Activated CD4-positive, alpha-beta memory T cell treated with anti-CD3 and anti-CD28 coated beads for 36 hours (primary cell): ENCODE results near the gene BAHD1. TPM values are rescaled to one million over a fixed set of nuclear protein-coding genes. Genes with fewer than 3 reads are reported as not detected.
A peak's percentile ranks its signal among the peaks of the same experiment; 100 is the strongest.

Experiments used
- CTCF ChIA-PET: fragments of 350-600 bp; sonication (Branson Sonifier 250); formaldehyde crosslinking; loops from one replicate; lab custom pipeline; 2021; ENCODE audit warnings: antibody characterized with exemption, inconsistent platforms; lab: Charles Lee
- POLR2A ChIA-PET: fragments of 350-600 bp; sonication (Branson Sonifier 250); formaldehyde crosslinking; loops from one replicate; lab custom pipeline; 2021; ENCODE audit warnings: antibody characterized with exemption; lab: Charles Lee
- DNase-seq: peaks from one replicate; pipeline ENCODE4 v3.0.0-alpha.2; 2020
- H3K27ac Mint-ChIP-seq: one replicate; pipeline ENCODE4 v1.8.0; 2021; ENCODE audit warnings: mixed read lengths
- H3K27me3 Mint-ChIP-seq: one replicate; pipeline ENCODE4 v1.8.0; 2021; ENCODE audit warnings: mixed read lengths
- H3K36me3 Mint-ChIP-seq: one replicate; pipeline ENCODE4 v1.8.0; 2021; ENCODE audit warnings: mixed read lengths
- H3K4me1 Mint-ChIP-seq: one replicate; pipeline ENCODE4 v1.8.0; 2021; ENCODE audit warnings: low read depth, mixed read lengths
- H3K4me3 Mint-ChIP-seq: one replicate; pipeline ENCODE4 v1.8.0; 2021; ENCODE audit warnings: mild to moderate bottlenecking, mixed read lengths
- H3K9me3 Mint-ChIP-seq: one replicate; pipeline ENCODE4 v1.8.0; 2021; ENCODE audit warnings: mixed read lengths
- intact Hi-C: fragments of 100-400 bp; cut with micrococcal nuclease; formaldehyde crosslinking; loops from one replicate; pipeline ENCODE4 v1.15.1; 2023
- total RNA-seq, 2 experiments: library from RNA; stranded (reverse); gene quantifications; one replicate each; pipeline ENCODE4 v1.2.3, GENCODE V29; 2021

Gene BAHD1
- total RNA-seq, 2 experiments from 2014 or later = 18.8 to 19.5 TPM

DNA sequence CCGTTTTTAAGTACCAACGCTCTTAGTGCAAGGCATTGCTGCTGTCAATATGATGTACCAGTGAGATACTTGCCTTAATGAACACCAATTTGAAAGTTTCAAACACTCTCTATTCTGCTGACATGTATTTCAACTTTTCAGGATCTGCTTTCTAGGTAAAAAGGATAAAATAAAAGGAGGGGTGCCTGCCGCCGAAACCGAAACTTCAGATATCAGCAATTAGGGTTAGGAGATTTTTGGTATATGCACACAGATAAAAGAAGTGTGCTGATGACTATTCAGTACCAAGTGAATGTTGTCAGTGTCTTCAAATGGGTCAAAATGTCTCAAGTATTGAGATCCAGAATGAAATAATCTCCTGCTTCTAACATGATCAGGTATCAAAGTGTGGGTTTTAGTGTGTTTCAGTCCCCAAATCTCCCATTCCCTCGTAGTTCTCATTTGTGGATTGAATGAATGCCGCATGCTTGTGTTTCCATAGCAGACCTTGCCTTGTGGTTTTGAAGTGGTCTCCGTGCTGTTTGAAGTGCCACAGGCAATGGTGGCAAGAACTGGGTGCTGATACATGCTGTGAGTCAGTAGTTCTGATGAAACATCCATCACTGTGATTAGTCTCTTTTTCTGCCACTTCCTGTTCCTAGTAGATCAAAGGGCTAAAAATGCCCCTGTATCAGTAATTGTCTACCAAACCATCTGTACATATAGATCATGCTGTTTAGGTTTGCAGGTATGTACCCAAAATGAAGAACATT is 52.5 kb downstream of the BAHD1 start:
- intact Hi-C loops = loop anchor here (1.0 to 5.0 kb wide), 4 partner anchors 22 to 314 kb away; partner anchors contain the start of genes BAHD1, DNAJC17, KNL1 and ZFYVE19
- peak overlapping the region; percentile 74 for H3K27ac Mint-ChIP-seq
- peaks cover 27% of the 10 kb centered on the region for H3K4me1 Mint-ChIP-seq
- H3K36me3 Mint-ChIP-seq = no peaks in the 10 kb centered on the region
- no peaks in the 10 kb centered on the region for H3K9me3 Mint-ChIP-seq
- H3K27me3 Mint-ChIP-seq = peaks cover 1% of the 10 kb centered on the region
- DNase-seq = peak; percentile 85
- ChIA-PET POLR2A (interaction anchor here (0.6 kb wide), 1 partner anchor 185 kb away, joined by 3 read pairs; the partner anchor contains the start of gene PLCB2), CTCF (no interaction called here)
- peak overlapping the region; percentile 4 for H3K4me3 Mint-ChIP-seq

DNA sequence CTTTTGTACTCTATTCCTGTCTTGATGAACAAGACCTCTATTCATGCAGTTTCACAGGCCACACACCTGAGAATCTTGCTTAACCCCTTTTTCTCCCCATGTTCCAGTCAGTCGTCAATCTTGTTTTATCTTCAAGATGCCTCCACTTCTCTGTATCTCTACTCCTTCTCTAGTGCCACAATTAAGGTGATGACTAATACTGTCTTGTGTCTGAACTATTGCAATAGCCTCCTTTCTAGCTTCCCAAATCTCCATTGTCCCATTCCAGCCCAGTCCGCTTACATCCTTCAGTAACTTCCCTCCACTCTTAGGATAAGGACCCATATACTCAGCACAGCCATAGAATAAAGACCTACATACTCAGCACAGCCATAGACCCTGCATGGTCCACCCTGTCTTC is 54.8 kb downstream of the BAHD1 start:
- Mint-ChIP-seq H3K9me3 (no peaks in the 10 kb centered on the region), H3K27ac (no peak overlapping the region), H3K4me3 (no peak overlapping the region), H3K4me1 (peaks cover 27% of the 10 kb centered on the region), H3K36me3 (no peaks in the 10 kb centered on the region), H3K27me3 (peaks cover 3% of the 10 kb centered on the region)
- ChIA-PET CTCF (no interaction called here), POLR2A (no interaction called here)
- intact Hi-C loops = no loop called here
- no peak for DNase-seq

DNA sequence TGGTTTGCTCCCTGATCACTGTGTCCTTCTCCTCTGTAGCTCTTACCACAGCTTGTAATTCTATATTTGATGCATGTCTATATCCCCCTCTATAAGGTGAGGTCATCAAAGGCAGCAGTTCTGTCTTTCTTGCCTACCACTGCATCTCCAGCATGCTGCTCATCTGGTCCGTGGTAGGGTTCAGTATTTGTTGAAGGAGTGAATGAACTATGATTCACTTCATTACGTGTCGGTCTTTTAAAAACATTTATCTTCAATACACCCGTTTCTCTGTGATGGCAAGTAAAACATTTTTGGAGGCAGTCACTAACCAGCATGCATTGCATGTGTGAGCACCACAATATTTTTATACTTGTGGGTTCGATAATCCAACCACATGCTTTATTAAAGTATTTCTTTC is 57.7 kb downstream of the BAHD1 start:
- Mint-ChIP-seq H3K36me3 (no peaks in the 10 kb centered on the region), H3K27ac (no peak overlapping the region), H3K4me3 (no peak overlapping the region), H3K4me1 (peaks cover 20% of the 10 kb centered on the region), H3K27me3 (peaks cover 8% of the 10 kb centered on the region), H3K9me3 (no peaks in the 10 kb centered on the region)
- ChIA-PET CTCF (interaction anchor here (1.0 kb wide), 1 partner anchor 9 kb away, joined by 3 read pairs; no protein-coding TSS in a partner anchor), POLR2A (no interaction called here)
- no peak for DNase-seq
- intact Hi-C loops = no loop called here

DNA sequence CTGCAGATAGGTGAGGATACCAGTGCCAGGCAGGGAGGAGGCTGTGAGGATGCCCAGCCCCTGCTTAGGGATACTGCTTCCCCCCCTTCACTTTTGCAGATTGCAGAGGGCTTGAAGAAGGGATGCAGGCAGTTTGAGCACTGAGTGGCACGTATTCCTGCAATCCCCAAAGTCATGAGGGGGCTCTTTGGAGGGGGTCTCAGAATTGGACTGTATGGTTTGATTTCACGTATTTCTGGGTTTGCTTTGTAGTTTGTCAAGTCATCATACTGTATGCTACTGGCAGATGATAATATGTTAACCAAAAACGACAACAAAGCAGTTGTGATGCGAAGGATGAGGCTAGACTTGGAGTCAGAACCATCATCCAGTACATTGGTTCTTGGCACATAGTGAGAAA is 58.1 kb downstream of the BAHD1 start:
- peaks cover 8% of the 10 kb centered on the region for H3K27me3 Mint-ChIP-seq
- no peaks in the 10 kb centered on the region for H3K36me3 Mint-ChIP-seq
- H3K9me3 Mint-ChIP-seq = no peaks in the 10 kb centered on the region
- CTCF ChIA-PET = no interaction called here
- no peak overlapping the region for H3K4me3 Mint-ChIP-seq
- DNase-seq = no peak
- intact Hi-C loops = no loop called here
- peaks cover 16% of the 10 kb centered on the region for H3K4me1 Mint-ChIP-seq
- POLR2A ChIA-PET = no interaction called here
- no peak overlapping the region for H3K27ac Mint-ChIP-seq

DNA sequence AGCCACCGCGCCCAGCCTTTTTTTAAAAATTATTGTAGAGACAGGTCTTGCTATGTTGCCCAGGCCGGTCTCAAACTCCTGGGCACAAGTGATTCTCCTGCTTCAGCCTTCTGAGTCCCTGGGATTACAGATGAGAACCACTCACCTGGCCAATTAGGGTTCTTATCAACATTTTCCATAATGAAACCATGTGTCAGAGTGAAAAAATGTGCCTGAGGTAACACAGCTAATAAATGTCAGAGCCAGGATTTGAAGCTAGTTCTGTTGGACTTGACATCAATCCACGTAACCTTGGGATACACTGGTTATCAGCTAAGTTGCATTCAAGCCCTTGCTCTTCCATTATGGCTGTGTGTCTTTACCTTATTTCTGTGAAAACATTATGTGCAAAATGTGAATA is 59.2 kb downstream of the BAHD1 start:
- CTCF ChIA-PET = no interaction called here

DNA sequence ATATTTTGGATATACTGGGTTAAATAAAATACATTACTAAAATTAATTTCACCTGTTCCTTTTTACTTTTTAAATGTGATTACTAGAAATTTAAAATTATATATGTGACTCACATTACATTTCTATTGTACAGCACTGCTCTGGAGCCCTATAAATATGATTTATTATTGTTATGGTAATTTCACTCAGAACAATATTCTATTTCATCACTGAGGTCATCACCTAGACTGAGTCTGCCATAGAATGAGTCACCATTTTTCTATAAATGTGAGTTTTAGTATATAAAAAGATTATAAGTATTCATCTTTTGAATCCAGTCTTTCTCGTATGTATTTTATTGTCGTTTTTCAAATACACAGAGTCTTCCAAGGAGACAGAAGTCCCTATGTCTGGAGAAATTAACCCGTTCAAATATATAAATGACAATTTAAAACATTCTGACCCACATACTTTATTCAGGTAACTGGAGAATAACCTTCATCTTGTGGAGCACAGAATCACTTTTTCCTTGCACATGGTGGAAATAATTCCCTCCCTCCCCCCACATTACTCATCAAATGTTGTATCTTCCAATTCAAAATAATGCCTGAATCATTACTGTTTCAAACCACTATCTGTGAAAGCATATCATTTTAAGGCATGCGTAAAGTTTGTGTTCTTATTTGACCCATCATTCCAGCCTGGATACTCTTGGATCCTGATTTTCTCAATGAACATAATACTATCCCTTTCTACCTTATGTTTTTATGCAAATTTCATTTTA is 60.0 kb downstream of the BAHD1 start:
- CTCF ChIA-PET = no interaction called here

More for the DNA sequence above, 59.2 kb downstream of the BAHD1 start:
- H3K36me3 Mint-ChIP-seq = no peaks in the 10 kb centered on the region
- H3K9me3 Mint-ChIP-seq = no peaks in the 10 kb centered on the region
- no peak overlapping the region for H3K27ac Mint-ChIP-seq
- peaks cover 11% of the 10 kb centered on the region for H3K27me3 Mint-ChIP-seq
- POLR2A ChIA-PET = no interaction called here
- intact Hi-C loops = no loop called here
- peaks cover 6% of the 10 kb centered on the region for H3K4me1 Mint-ChIP-seq
- no peak for DNase-seq
- no peak overlapping the region for H3K4me3 Mint-ChIP-seq

DNA sequence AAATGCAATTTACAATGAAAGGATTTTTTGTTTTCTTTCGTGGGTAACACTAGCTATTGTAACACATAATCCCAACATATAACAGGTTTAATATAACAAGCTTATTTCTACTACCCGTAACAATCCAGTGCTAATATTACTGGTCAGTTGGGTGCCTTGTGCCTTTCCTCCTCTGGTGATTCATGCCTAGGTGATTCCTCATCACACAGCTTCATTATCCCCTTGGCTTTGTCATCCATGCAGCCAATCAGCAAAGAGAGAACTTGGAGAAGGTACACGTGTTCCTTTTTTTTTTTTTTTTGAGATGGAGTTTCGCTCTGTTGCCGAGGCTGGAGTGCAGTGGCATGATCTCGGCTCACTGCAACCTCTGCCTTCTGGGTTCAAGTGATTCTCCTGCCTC is 60.7 kb downstream of the BAHD1 start:
- Mint-ChIP-seq H3K4me1 (peaks cover 2% of the 10 kb centered on the region), H3K36me3 (no peaks in the 10 kb centered on the region), H3K27me3 (peaks cover 16% of the 10 kb centered on the region), H3K9me3 (no peaks in the 10 kb centered on the region), H3K4me3 (no peak overlapping the region), H3K27ac (no peak overlapping the region)
- ChIA-PET CTCF (no interaction called here), POLR2A (no interaction called here)
- no peak for DNase-seq
- intact Hi-C loops = no loop called here

More for the DNA sequence above, 60.0 kb downstream of the BAHD1 start:
- peaks cover 14% of the 10 kb centered on the region for H3K27me3 Mint-ChIP-seq
- H3K9me3 Mint-ChIP-seq = no peaks in the 10 kb centered on the region
- H3K4me1 Mint-ChIP-seq = peaks cover 2% of the 10 kb centered on the region
- intact Hi-C loops = no loop called here
- POLR2A ChIA-PET = no interaction called here
- no peak for DNase-seq
- no peak overlapping the region for H3K4me3 Mint-ChIP-seq
- no peak overlapping the region for H3K27ac Mint-ChIP-seq
- H3K36me3 Mint-ChIP-seq = no peaks in the 10 kb centered on the region

DNA sequence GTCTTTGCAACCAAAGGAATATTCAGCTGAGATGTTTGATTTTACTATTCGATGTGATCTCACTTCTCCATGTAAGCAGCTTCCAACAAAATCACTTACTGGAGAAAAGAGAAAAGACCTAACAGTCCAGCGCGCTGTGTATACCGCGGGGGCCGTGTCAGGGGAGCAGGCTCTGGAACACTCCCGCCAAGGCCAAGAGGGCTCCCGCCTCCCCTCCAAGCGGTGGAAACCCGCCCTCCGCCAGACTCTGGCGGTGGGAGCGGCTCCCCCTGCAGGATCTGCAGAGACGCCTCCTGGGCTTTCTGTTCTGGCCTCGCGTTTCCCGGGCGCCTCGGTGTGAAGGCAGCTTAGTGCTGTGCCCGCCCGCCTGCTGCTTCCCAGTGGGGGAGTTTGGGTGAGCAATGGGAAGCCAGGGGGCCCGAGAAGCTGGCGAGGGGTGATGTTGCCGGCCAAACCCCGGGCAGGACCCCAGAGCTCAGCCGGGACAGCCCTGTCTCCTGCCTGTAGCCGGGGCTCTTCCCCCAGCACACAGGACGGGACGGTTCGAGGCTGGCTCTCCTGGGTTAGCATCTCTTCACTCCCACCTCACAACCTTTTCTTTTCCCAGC is 66.3 kb downstream of the BAHD1 start:
- DNase-seq = peak; percentile 74
- ChIA-PET CTCF (interaction anchor here (0.7 to 4.6 kb wide), 15 partner anchors 9 to 187 kb away, joined by 3 to 29 read pairs (median 4); partner anchors contain the start of gene RPUSD2), POLR2A (interaction anchor here (0.7 kb wide), 1 partner anchor 68 kb away, joined by 3 read pairs; no protein-coding TSS in a partner anchor)
- Mint-ChIP-seq H3K27ac (no peak overlapping the region), H3K9me3 (no peaks in the 10 kb centered on the region), H3K36me3 (no peaks in the 10 kb centered on the region), H3K27me3 (peaks cover 45% of the 10 kb centered on the region), H3K4me1 (peaks cover 13% of the 10 kb centered on the region), H3K4me3 (no peak overlapping the region)
- intact Hi-C loops = loop anchor here (2.0 kb wide), 1 partner anchor 64 kb away; no protein-coding TSS in a partner anchor

DNA sequence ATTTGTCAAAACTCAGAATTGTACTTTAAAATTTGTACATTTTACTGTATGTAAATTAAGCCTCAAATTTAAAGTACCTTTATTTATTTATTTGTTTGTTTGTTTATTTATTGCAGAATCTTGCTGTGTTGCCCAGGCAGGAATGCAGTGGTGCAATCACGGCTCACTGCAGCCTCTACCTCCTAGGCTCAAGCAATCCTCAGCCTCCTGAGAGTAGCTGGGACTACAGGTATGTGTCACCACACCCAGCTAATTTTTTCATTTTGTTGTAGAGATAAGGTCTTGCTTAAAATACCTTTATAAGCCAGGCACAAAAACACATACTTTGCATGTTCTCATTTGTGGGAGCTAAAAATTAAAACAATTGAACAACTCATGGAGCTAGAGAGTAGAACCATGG is 67.5 kb downstream of the BAHD1 start:
- H3K4me3 Mint-ChIP-seq = no peak overlapping the region
- CTCF ChIA-PET = interaction anchor here (0.9 to 4.6 kb wide), 4 partner anchors 10 to 163 kb away, joined by 3 to 29 read pairs (median 3); partner anchors contain the start of gene RPUSD2
- POLR2A ChIA-PET = no interaction called here
- H3K4me1 Mint-ChIP-seq = peaks cover 16% of the 10 kb centered on the region
- no peaks in the 10 kb centered on the region for H3K36me3 Mint-ChIP-seq
- intact Hi-C loops = no loop called here
- peaks cover 50% of the 10 kb centered on the region for H3K27me3 Mint-ChIP-seq
- no peak overlapping the region for H3K27ac Mint-ChIP-seq
- no peak for DNase-seq
- H3K9me3 Mint-ChIP-seq = no peaks in the 10 kb centered on the region

DNA sequence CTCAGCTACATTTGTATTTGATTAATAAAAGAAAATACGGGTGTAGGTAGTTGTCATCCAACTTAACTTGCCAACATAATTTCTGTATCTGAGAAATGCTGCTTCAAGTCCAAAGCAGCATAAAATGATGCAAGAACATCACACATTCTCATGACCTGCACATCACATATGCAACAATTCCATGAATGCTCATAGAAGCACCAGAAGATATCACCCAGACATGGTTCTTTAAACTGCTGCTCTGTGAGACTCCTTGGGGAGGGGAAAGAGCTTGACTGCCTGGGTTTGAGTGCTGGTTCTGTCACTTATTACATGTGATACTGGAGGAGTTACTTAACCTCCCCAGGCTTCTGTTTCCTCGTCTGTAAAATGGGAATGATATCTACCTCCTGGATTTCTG is 69.4 kb downstream of the BAHD1 start:
- Mint-ChIP-seq H3K27ac (no peak overlapping the region), H3K9me3 (no peaks in the 10 kb centered on the region), H3K27me3 (peaks cover 52% of the 10 kb centered on the region), H3K4me3 (no peak overlapping the region), H3K4me1 (peaks cover 16% of the 10 kb centered on the region), H3K36me3 (no peaks in the 10 kb centered on the region)
- intact Hi-C loops = no loop called here
- POLR2A ChIA-PET = no interaction called here
- no peak for DNase-seq
- CTCF ChIA-PET = interaction anchor here (4.6 kb wide), 1 partner anchor 8 kb away, joined by 29 read pairs; no protein-coding TSS in a partner anchor

DNA sequence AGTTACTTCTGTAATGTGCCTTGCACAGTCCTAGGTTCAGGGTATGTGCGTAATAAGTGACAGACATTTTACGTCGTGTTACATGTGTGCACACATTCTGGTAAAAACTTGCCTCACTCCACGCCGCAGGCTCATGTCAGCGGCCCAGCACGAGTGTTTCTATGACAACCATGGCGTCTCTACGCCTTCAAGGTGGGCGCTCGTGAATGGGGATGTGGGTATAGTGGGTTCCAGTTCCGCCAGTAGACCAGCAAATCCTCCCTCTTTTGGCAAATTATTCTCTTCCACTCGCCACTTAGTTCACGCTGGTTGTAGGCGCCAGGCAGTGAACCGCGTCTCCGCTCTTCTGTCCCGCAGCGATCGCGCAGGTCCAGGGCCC is 70.3 kb downstream of the BAHD1 start:
- Mint-ChIP-seq H3K27ac (no peak overlapping the region), H3K4me1 (peaks cover 16% of the 10 kb centered on the region)
- CTCF ChIA-PET = interaction anchor here (4.6 kb wide), 1 partner anchor 7 kb away, joined by 29 read pairs; no protein-coding TSS in a partner anchor

More for the DNA sequence above, 70.3 kb downstream of the BAHD1 start:
- Mint-ChIP-seq H3K36me3 (no peaks in the 10 kb centered on the region), H3K9me3 (no peaks in the 10 kb centered on the region), H3K4me3 (peak overlapping the region; percentile 69), H3K27me3 (peaks cover 52% of the 10 kb centered on the region)
- DNase-seq = peak; percentile 21
- intact Hi-C loops = no loop called here
- POLR2A ChIA-PET = no interaction called here
